ENCODE data around the gene CDH4. TPM values are rescaled to one million over a fixed set of nuclear protein-coding genes. Genes with fewer than 3 reads are reported as not detected.

CDH4 gene
- total and polyA plus RNA-seq, 2 of the 8 experiments (the other 6 are each of a cell fraction or from before 2014, with no cell fraction given): 4.3 to 7.9 TPM

DNA sequence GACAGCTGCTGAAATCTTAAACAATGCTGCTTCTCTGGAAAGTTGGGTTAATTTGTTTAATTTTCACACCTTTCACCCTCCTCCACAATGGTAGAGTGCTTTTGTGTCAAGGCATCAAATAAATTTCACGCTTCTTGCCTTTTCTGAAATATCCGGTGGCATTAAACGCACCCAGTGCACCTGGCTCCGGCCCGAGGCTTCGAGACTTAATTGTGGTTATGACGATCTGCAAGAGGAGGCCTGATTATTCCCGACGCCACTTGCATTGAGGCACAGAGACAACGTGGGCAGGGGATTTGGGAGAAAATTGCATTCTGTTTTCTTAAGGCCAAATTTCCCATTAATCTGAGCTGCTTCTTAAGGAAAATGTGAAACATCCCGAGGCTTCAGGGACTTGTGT lies 152.2 kb downstream of the CDH4 start (continued):
- TF ChIP-seq, protein P1, sequence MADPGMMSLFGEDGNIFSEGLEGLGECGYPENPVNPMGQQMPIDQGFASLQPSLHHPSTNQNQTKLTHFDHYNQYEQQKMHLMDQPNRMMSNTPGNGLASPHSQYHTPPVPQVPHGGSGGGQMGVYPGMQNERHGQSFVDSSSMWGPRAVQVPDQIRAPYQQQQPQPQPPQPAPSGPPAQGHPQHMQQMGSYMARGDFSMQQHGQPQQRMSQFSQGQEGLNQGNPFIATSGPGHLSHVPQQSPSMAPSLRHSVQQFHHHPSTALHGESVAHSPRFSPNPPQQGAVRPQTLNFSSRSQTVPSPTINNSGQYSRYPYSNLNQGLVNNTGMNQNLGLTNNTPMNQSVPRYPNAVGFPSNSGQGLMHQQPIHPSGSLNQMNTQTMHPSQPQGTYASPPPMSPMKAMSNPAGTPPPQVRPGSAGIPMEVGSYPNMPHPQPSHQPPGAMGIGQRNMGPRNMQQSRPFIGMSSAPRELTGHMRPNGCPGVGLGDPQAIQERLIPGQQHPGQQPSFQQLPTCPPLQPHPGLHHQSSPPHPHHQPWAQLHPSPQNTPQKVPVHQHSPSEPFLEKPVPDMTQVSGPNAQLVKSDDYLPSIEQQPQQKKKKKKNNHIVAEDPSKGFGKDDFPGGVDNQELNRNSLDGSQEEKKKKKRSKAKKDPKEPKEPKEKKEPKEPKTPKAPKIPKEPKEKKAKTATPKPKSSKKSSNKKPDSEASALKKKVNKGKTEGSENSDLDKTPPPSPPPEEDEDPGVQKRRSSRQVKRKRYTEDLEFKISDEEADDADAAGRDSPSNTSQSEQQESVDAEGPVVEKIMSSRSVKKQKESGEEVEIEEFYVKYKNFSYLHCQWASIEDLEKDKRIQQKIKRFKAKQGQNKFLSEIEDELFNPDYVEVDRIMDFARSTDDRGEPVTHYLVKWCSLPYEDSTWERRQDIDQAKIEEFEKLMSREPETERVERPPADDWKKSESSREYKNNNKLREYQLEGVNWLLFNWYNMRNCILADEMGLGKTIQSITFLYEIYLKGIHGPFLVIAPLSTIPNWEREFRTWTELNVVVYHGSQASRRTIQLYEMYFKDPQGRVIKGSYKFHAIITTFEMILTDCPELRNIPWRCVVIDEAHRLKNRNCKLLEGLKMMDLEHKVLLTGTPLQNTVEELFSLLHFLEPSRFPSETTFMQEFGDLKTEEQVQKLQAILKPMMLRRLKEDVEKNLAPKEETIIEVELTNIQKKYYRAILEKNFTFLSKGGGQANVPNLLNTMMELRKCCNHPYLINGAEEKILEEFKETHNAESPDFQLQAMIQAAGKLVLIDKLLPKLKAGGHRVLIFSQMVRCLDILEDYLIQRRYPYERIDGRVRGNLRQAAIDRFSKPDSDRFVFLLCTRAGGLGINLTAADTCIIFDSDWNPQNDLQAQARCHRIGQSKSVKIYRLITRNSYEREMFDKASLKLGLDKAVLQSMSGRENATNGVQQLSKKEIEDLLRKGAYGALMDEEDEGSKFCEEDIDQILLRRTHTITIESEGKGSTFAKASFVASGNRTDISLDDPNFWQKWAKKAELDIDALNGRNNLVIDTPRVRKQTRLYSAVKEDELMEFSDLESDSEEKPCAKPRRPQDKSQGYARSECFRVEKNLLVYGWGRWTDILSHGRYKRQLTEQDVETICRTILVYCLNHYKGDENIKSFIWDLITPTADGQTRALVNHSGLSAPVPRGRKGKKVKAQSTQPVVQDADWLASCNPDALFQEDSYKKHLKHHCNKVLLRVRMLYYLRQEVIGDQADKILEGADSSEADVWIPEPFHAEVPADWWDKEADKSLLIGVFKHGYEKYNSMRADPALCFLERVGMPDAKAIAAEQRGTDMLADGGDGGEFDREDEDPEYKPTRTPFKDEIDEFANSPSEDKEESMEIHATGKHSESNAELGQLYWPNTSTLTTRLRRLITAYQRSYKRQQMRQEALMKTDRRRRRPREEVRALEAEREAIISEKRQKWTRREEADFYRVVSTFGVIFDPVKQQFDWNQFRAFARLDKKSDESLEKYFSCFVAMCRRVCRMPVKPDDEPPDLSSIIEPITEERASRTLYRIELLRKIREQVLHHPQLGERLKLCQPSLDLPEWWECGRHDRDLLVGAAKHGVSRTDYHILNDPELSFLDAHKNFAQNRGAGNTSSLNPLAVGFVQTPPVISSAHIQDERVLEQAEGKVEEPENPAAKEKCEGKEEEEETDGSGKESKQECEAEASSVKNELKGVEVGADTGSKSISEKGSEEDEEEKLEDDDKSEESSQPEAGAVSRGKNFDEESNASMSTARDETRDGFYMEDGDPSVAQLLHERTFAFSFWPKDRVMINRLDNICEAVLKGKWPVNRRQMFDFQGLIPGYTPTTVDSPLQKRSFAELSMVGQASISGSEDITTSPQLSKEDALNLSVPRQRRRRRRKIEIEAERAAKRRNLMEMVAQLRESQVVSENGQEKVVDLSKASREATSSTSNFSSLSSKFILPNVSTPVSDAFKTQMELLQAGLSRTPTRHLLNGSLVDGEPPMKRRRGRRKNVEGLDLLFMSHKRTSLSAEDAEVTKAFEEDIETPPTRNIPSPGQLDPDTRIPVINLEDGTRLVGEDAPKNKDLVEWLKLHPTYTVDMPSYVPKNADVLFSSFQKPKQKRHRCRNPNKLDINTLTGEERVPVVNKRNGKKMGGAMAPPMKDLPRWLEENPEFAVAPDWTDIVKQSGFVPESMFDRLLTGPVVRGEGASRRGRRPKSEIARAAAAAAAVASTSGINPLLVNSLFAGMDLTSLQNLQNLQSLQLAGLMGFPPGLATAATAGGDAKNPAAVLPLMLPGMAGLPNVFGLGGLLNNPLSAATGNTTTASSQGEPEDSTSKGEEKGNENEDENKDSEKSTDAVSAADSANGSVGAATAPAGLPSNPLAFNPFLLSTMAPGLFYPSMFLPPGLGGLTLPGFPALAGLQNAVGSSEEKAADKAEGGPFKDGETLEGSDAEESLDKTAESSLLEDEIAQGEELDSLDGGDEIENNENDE (IDR thresholded peaks at IDR 0.05; ENCODE audit: insufficient replicate concordance, low read length): no peak
- TF ChIP-seq BRCA1 (IDR thresholded peaks at IDR 0.05; ENCODE audit: low read depth, low read length): no peak
- TF ChIP-seq RAD21 (IDR thresholded peaks at IDR 0.05 in 1 of 2, conservative IDR thresholded peaks at IDR 0.05 in 1 of 2; ENCODE audit: low read depth in 2 of 2, low read length in 2 of 2): no peak

Data from H1 (cell line).